ENCODE data around the gene CREBBP.

Gene CREBBP

GRCh38 chr16:3837851-3838586 is 42.5 kb downstream of the CREBBP start:
- no peak overlapping the region for H3K4me3 ChIP-seq (replicated peaks; ENCODE audit: low read depth, low read length)
- DNase-seq (ENCODE audit: extremely low read depth, low read depth) = no peak
- TF ChIP-seq CTCF (IDR thresholded peaks at IDR 0.05; ENCODE audit: low read depth, low read length, missing control alignments) = no peak

- DNase-seq (ENCODE audit: extremely low read depth, low read depth) = no peak
- TF ChIP-seq CTCF (IDR thresholded peaks at IDR 0.05; ENCODE audit: low read depth, low read length, missing control alignments) = no peak
- no peak overlapping the region for H3K4me3 ChIP-seq (replicated peaks; ENCODE audit: low read depth, low read length)
Measured at GRCh38 chr16:3836641-3837040, 43.9 kb downstream of the CREBBP start.

- H3K4me3 ChIP-seq (replicated peaks; ENCODE audit: low read depth, low read length) = no peak overlapping the region
- DNase-seq (ENCODE audit: extremely low read depth, low read depth) = no peak
- TF ChIP-seq CTCF (IDR thresholded peaks at IDR 0.05; ENCODE audit: low read depth, low read length, missing control alignments) = no peak
Measured at GRCh38 chr16:3835089-3835602, 45.4 kb downstream of the CREBBP start.

GRCh38 chr16:3832668-3833067 is 47.8 kb downstream of the CREBBP start:
- TF ChIP-seq CTCF (IDR thresholded peaks at IDR 0.05; ENCODE audit: low read depth, low read length, missing control alignments) = no peak
- no peak overlapping the region for H3K4me3 ChIP-seq (replicated peaks; ENCODE audit: low read depth, low read length)
- DNase-seq (ENCODE audit: extremely low read depth, low read depth) = no peak

GRCh38 chr16:3830625-3831254 is 49.8 kb downstream of the CREBBP start:
- H3K4me3 ChIP-seq (replicated peaks; ENCODE audit: low read depth, low read length) = no peak overlapping the region
- TF ChIP-seq CTCF (IDR thresholded peaks at IDR 0.05; ENCODE audit: low read depth, low read length, missing control alignments) = no peak
- no peak for DNase-seq (ENCODE audit: extremely low read depth, low read depth)

- no peak for TF ChIP-seq CTCF (IDR thresholded peaks at IDR 0.05; ENCODE audit: low read depth, low read length, missing control alignments)
- no peak overlapping the region for H3K4me3 ChIP-seq (replicated peaks; ENCODE audit: low read depth, low read length)
- no peak for DNase-seq (ENCODE audit: extremely low read depth, low read depth)
Measured at GRCh38 chr16:3829631-3830536, 50.6 kb downstream of the CREBBP start.
